Activated CD4-positive, CD25-positive, alpha-beta regulatory T cell (primary cell): ENCODE measurements around the gene ATP9A.
"Not testable (repeated sequence)": the region's sequence is repeated elsewhere in the genome, so short reads cannot be mapped to it uniquely, and the experiment has no call there.

Experiments used
- DNase-seq, 4 experiments: peaks; one replicate each; lab custom pipeline; 2025; lab: John Stamatoyannopoulos, UW

Gene ATP9A

DNA sequence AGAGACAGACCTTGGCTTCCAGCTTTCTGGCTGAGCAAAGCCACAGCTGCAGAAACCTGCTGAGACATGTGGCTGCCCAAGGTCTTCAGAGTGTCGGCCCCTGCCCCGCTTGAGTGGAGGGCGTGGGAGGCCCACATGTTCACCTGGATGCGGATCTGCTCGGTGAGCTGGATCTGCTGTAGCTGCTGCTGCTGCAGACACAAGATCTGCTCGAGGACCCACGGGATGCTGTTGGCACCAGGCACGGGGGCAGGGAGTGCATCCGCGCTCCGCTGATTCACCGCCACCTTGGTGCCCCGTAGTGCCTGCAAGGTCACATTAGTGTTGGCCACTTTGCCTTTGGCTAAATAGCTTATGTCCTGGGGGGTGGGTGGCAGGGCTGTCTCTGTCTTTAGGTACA lies 23.4 kb upstream of the ATP9A start:
- DNase-seq: no peak

DNA sequence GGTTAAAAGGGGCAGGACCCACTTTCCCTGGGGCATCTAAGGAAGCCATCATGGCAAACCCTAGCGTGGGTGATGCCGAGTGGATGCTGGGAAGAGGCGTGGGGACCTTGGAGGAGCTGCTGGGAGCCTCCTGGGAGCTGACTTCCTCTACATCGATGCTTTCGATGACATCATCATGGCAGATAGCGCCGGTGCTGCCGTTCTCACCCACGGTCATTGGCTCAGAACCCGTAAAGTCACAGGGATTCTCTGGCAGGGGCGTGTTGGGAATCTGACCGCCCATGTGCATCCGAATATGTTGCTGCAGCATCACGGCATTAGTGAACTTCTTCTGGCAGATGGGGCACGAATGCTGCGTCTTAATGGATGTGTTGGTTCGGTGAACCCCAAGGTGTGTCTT lies 22.1 kb upstream of the ATP9A start:
- no peak for DNase-seq

DNA sequence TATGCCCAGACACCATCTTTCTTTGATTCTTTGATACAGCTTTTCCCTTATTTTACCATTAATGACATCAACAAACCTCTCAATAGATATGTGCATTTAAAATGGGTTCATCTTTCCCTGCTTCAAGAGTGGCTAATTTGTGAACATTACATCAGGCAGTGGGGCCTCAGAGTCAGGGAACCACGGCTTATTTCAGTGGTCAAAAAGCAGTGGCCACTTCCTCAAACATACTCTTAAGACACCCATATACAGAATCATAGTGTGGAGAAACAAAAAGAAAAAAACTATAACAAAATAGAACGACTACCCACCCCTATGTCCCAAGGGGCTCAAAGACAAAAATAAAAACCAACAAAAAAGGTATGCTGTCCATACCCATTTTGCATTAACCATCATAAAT lies 21.2 kb upstream of the ATP9A start:
- DNase-seq: no peak

GRCh38 chr20:51788822-51789221 lies 20.6 kb upstream of the ATP9A start:
- DNase-seq: no peak

DNA sequence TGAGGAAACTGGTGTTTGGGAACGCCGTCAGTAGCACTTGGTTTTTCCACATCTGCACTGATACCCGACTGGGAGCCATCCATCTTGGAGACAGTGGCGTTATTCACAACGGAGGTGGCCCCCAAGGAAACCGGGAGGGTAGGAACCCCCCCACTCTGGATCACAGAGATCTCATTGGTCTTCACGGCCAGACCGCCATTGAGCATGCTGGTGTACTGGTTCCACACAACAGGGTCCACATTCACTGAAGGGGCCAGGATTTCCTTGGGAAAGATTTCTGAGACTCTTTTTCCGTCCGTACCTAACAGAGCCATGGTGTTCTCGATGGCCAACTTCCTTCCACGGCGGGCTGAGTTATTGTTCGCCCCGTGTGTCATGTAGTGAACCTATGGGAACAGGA lies 16.1 kb upstream of the ATP9A start:
- no peak for DNase-seq

DNA sequence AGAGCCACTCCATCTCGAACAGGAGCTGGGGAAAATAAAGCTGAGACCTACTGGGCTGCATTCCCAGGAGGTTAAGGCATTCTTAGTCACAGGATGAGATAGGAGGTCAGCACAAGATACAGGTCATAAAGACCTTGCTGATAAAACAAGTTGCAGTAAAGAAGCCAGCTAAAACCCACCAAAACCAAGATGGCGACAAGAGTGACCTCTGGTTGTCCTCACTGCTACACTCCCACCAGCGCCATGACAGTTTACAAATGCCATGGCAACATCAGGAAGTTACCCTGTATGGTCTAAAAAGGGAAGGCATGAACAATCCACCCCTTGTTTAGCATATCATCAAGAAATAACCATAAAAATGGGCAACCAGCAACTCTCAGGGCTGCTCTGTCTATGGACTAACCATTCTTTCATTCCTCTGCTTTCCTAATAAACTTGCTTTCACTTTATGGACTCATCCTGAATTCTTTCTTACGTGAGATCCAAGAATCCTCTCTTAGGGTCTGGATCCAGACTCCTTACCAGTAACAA lies 10.1 kb upstream of the ATP9A start:
- not testable (repeated sequence) for DNase-seq

- no peak for DNase-seq
Measured at GRCh38 chr20:51775241-51775640, 7.1 kb upstream of the ATP9A start.

DNA sequence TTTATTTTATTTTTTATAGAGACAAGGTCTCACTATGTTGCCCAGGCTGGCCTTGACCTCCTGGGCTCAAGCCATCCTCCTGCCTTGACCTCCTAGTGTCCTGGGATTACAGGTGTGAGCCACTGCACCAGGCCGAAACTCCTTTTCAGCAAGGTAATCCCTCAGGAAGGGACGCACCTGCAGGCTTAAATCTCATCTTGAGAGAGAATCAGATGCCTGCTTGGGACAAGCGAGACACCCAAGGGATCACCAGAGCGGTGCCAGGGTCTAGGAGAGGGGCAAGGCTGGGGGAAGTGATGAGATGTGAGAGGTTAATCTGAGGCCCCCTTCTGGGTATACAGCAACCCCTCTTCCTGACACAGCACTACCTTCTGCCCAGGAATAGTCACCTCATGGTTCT lies 4.0 kb upstream of the ATP9A start:
- no peak for DNase-seq

DNA sequence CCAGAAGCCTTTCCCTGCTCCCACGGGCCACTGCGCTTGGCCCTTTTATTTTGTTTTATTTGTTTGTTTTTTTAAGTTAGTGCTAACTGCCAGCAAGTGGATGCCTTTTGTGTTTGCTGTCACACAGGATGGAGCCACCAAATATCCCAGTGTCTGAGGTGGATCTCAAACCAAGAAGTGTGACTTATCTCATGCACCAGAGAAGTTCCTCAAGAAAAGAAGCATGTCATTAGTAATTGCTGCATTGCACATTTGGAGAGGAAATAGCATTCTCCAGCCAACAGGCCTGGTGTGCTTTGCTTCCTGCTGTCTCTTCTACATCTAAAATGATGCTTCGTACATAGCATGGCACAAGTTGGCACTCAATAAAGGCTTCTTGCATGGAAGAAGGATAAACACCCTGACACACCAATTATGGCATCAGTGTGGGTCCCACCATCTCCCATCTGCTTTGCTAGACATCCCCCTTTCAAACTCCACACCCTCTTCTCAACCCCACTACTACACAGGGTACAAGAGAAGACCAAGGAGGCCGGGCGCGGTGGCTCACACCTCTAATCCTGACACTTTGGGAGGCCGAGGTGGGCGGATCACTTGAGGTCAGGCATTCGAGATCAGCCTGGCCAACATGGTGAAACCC lies 1.9 kb upstream of the ATP9A start:
- DNase-seq: no peak

- DNase-seq: no peak
Measured at GRCh38 chr20:51768759-51769517, 748 bp upstream of the ATP9A start.

GRCh38 chr20:51766994-51767866 lies 960 bp downstream of the ATP9A start:
- DNase-seq: no peak

GRCh38 chr20:51765381-51765780 lies 2.8 kb downstream of the ATP9A start:
- not testable (repeated sequence) for DNase-seq

- DNase-seq: no peak
Measured at GRCh38 chr20:51763965-51764602, 4.1 kb downstream of the ATP9A start.

GRCh38 chr20:51760905-51761546 lies 7.2 kb downstream of the ATP9A start:
- no peak for DNase-seq

- no peak for DNase-seq
Measured at GRCh38 chr20:51759769-51760510, 8.2 kb downstream of the ATP9A start.

GRCh38 chr20:51758978-51759544 lies 9.1 kb downstream of the ATP9A start:
- DNase-seq: no peak

GRCh38 chr20:51757226-51757625 lies 11.0 kb downstream of the ATP9A start:
- DNase-seq: no peak

GRCh38 chr20:51756653-51757052 lies 11.5 kb downstream of the ATP9A start:
- no peak for DNase-seq

- not testable (repeated sequence) for DNase-seq
Measured at GRCh38 chr20:51753220-51753619, 15.0 kb downstream of the ATP9A start.

GRCh38 chr20:51752343-51752951 lies 15.7 kb downstream of the ATP9A start:
- no peak for DNase-seq
